Thymus (tissue), 11 donors: Measurements from ENCODE around the gene RTN4RL1. TPM values are rescaled to one million over a fixed set of nuclear protein-coding genes. Genes with fewer than 3 reads are reported as not detected.

Experiments
- DNase-seq, 9 donors: peaks; one replicate each; pipeline ENCODE4 v3.0.0-alpha.2; 2013; ENCODE audit warnings: low spot score in 9 of 9, low read depth in 6 of 9, missing footprints in 1 of 9
- H3K27ac ChIP-seq, 2 donors: one replicate each; pipeline ENCODE4 v1.5.1; 2013; ENCODE audit warnings: control low read depth in 1 of 2, low read depth in 1 of 2, low read length in 1 of 2, mild to moderate bottlenecking in 1 of 2, moderate library complexity in 1 of 2
- H3K27me3 ChIP-seq, 2 donors: one replicate each; pipeline ENCODE4 v1.5.1; 2013; ENCODE audit warnings: low read length in 1 of 2; ENCODE audit not compliant: control insufficient read depth in 2 of 2, insufficient read depth in 1 of 2
- H3K36me3 ChIP-seq, 2 donors: one replicate each; pipeline ENCODE4 v1.5.1; 2013; ENCODE audit warnings: low read length in 1 of 2, mild to moderate bottlenecking in 1 of 2, moderate library complexity in 1 of 2; ENCODE audit not compliant: control insufficient read depth in 2 of 2, insufficient read depth in 2 of 2
- H3K4me1 ChIP-seq, 2 donors: one replicate each; pipeline ENCODE4 v1.5.1; 2013; ENCODE audit warnings: low read length in 2 of 2; ENCODE audit not compliant: control insufficient read depth in 2 of 2, insufficient read depth in 2 of 2
- H3K4me3 ChIP-seq, 2 donors: one replicate each; pipeline ENCODE4 v1.5.1; 2013; ENCODE audit warnings: low read length in 2 of 2, control low read depth in 1 of 2, mild to moderate bottlenecking in 1 of 2
- H3K9me3 ChIP-seq, 2 donors: one replicate each; pipeline ENCODE4 v1.5.1; 2013; ENCODE audit warnings: low read length in 1 of 2, mild to moderate bottlenecking in 1 of 2; ENCODE audit not compliant: control insufficient read depth in 2 of 2, insufficient read depth in 1 of 2
- whole genome bisulfite sequencing: extraction: QIAGEN DNeasy Blood & Tissue Kit; methylation state at CpG from one replicate; pipeline ENCODE4 v1.1.7; 2013; 5-methylcytosine and 5-hydroxymethylcytosine counted together
- polyA plus RNA-seq: library from polyadenylated mRNA; stranded (reverse); fragments of 200-250 nt; gene quantifications from one replicate; pipeline ENCODE4 v1.2.3, GENCODE V29; 2013
- total RNA-seq: library from RNA; stranded (reverse); fragments of 120-200 nt; gene quantifications from one replicate; pipeline ENCODE4 v1.2.4, GENCODE V29; 2013
- donor health status: healthy.

RTN4RL1 gene
- total and polyA plus RNA-seq, 2 donors = 0.52 to 0.68 TPM

DNA sequence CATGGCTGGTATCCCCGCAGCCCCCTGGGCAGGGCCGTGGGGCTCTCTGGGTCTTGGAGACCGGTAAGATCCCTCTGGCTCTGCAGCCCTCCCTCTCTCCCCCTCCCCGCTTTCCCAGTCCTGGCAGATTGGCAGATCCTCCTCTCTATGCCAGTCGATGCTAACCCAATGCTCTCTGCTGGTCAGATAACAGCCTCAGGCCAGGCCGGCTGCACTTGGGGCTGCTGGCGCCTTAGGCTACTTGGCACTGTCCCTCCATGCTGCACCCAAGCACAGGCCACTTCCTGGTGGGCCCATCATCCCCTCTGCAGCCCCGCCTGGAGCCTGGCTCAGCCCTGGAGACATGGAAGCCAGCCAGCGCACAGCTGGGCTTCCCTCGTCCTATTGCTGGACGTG is 81.7 kb downstream of the RTN4RL1 start:
- Histone ChIP-seq H3K4me1 (no peaks in the 10 kb centered on the region), H3K4me3 (no peak overlapping the region)
- DNase-seq = no peak

DNA sequence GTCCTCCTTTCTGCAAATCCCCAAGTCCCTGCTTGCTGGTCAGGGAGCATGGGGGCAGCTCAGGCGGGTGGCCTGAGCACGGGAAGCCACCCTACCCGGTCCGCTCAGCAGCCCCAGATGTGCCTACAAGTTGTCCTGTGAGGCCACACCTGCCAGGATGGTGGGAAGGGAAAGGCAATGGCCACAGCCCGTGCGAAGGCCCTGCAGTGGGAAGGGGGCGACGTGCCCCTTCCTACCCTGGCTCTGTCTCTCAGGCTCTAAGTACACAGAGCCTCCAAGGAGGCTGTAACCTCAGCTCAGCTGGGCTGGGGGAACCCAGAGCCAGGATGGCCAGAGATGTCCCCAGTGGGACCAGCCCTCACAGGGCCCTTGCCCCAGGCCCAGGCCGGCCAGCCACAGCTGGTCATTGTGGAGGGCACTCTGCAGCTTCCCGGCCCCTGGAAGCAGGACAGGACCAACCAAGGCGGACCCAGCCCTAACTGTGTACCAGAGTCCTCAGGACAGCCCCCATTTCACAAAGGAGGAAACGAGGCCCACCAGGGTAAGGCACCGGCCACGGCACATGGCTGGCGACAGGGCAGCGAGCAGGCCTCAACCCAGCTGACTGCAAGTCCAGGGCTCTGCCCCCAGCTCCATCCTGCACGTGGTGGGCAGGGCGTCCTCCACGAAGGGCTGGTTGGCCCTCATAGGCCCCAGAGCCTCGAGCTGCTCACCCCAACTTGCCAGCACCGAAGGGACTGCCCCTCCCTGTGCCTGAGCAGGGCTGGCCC is 82.3 kb downstream of the RTN4RL1 start:
- H3K27ac ChIP-seq = no peak overlapping the region
- H3K27me3 ChIP-seq = no peaks in the 10 kb centered on the region
- H3K4me3 ChIP-seq = no peak overlapping the region
- H3K9me3 ChIP-seq = no peaks in the 10 kb centered on the region
- WGBS = 90% methylated on average over 21 of the region's 21 CpGs
- H3K36me3 ChIP-seq = no peaks in the 10 kb centered on the region
- DNase-seq = no peak
- no peaks in the 10 kb centered on the region for H3K4me1 ChIP-seq

More for the DNA sequence above, 81.7 kb downstream of the RTN4RL1 start:
- no peak overlapping the region for H3K27ac ChIP-seq
- no peaks in the 10 kb centered on the region for H3K36me3 ChIP-seq
- H3K9me3 ChIP-seq = no peaks in the 10 kb centered on the region
- 96% methylated on average over 11 of the region's 11 CpGs for WGBS
- H3K27me3 ChIP-seq = no peaks in the 10 kb centered on the region

DNA sequence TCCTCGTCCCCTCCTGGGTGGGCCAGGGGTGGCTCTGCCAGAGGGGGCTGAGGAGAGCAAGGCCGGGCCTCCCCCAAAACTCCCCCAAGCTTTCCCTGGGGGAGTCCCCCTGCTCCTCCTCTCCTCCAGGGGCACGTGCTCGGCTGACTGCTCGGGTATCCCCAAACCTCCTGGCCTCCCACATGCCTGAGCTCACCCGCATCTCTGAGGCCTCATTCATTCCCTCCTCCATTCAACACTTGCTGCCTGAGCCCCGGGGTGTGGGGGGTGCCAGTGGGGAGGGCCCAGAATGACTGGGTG is 83.1 kb downstream of the RTN4RL1 start:
- 93% methylated on average over 7 of the region's 7 CpGs for WGBS
- no peaks in the 10 kb centered on the region for H3K4me1 ChIP-seq
- no peaks in the 10 kb centered on the region for H3K9me3 ChIP-seq
- no peak for DNase-seq
- H3K27ac ChIP-seq = no peak overlapping the region
- no peak overlapping the region for H3K4me3 ChIP-seq
- H3K36me3 ChIP-seq = no peaks in the 10 kb centered on the region
- peaks cover 0 to 2% of the 10 kb centered on the region in 2 donors for H3K27me3 ChIP-seq

DNA sequence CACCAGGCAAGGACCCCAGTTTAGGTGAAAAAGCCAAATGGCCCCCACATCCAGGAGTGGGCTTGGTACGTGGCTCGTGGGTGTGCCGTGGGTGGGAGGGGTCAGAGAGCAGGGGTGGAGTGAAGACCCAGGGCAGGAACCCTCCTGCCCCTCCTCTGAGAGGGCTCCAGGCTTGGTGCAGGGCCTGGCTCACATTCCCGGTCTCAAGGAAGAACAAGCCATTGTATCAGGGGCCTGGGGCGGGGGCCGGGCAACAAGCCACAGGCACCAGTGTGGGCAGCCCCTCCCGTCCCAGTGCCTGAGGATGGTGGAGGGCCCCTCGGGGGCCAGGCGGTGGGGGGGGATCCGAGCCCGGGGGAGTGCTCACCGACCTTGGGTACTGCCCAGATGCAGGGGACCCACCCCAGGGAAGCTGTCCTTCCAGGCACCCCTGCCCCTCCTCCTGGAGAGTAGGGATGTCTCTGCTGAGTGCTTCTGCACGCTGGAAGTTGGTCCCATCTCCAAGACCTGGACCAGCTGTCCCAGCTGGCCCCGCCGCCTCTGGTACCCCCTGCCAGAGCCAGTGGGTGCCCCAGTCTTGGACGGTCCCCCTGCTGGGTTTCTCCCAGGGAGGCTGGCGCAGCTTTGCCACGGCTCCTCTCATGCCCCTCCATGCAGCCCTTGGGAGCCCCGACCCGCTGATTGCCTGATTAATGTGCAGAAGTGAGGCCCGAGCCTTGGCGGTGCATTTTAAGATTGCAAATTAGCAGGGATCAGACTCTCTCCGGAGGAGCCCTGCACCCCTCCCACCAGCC is 83.7 kb downstream of the RTN4RL1 start:
- Histone ChIP-seq H3K9me3 (no peaks in the 10 kb centered on the region), H3K27ac (no peak overlapping the region), H3K4me3 (no peak overlapping the region), H3K4me1 (no peaks in the 10 kb centered on the region), H3K27me3 (peaks cover 0 to 6% of the 10 kb centered on the region in 2 donors), H3K36me3 (no peaks in the 10 kb centered on the region)
- DNase-seq = no peak
- 90% methylated on average over 23 of the region's 23 CpGs for WGBS

DNA sequence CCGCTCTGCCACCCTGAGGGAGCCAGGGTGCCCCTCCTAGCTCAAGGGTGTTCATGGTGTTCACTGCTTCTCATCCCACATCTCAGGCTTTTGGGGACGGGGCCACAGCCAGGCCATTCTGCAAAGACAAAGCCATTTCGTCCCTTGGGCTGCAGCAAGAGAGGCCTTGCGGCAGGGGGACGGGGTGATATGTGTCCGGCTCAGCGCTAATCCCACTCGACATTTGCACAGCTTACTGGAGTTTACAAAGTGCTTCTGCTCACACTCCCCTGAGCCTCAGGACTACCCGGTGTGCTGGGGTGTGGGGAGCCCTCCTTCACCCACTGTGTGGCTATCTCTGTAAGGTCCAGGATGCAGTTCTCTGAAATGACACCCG is 84.3 kb downstream of the RTN4RL1 start:
- Histone ChIP-seq H3K36me3 (no peaks in the 10 kb centered on the region), H3K27me3 (peaks cover 0 to 13% of the 10 kb centered on the region in 2 donors), H3K4me1 (no peaks in the 10 kb centered on the region), H3K9me3 (no peaks in the 10 kb centered on the region), H3K27ac (no peak overlapping the region), H3K4me3 (no peak overlapping the region)
- DNase-seq = no peak
- 91% methylated on average over 10 of the region's 10 CpGs for WGBS

DNA sequence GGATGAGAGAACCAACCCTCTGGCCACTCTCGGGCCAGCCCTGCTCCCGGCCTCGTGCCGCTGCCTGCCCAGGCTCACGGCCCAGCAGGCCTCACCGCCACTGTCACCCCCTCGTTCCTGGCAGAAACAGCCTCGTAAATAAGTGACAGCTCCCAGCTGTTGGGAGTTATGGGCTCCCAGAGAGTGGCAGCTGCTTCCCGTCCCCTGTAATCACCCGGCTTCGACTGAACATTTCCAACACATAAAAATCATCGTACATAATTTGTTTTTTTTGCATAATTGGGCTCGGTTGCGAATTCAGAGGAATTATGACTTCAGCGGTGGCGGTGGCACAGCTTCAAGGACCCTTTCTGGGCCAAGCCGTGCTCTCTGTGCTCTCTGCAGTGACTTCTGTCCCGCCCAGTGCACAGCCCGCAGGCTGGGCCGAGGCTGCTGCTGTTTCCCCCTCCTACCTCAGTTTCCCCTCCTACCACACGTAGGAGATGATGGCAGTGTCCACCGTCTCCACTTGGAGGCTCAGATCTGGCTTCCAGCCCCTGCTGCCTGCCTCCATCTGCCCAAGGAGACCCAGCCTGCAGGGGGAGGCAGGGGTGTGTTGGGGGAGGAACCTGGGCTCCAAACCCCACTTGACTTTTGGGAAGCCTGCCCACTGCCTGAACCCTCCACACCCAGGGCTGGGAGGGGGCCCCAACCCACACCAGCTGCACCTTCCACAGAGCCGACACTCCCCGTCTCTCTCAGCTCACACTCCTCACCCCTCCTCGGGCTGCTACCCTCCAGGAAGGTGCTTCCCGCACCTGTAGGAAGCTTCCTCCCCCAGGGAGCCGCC is 84.9 kb downstream of the RTN4RL1 start:
- no peak for DNase-seq
- 91% methylated on average over 27 of the region's 27 CpGs for WGBS
- Histone ChIP-seq H3K4me3 (no peak overlapping the region), H3K4me1 (no peaks in the 10 kb centered on the region), H3K9me3 (no peaks in the 10 kb centered on the region), H3K27me3 (peaks cover 0 to 16% of the 10 kb centered on the region in 2 donors), H3K36me3 (no peaks in the 10 kb centered on the region), H3K27ac (no peak overlapping the region)

DNA sequence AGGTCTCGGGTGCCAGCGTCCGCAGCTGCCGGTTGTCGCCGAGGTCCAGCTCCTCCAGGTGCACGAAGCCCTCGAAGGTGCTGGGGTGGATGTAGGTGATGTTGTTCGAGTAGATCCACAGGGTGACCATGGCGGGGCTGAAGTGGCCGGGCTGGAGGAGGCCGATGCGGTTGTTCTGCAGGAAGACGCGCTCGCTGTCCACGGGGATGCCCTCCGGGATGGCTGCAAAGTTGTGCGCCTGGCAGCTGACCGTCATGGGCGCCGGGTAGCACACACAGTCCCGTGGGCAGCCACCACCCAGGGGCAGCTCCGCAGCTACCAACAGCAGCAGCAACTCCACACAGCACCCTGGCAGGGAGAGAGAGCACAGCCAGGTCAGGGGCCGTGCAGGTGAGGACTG is 87.7 kb downstream of the RTN4RL1 start:
- Histone ChIP-seq H3K9me3 (no peaks in the 10 kb centered on the region), H3K4me3 (no peak overlapping the region), H3K27ac (no peak overlapping the region), H3K4me1 (no peaks in the 10 kb centered on the region), H3K36me3 (no peaks in the 10 kb centered on the region), H3K27me3 (peaks cover 0 to 34% of the 10 kb centered on the region in 2 donors)
- no peak for DNase-seq
- WGBS = 98% methylated on average over 25 of the region's 25 CpGs

DNA sequence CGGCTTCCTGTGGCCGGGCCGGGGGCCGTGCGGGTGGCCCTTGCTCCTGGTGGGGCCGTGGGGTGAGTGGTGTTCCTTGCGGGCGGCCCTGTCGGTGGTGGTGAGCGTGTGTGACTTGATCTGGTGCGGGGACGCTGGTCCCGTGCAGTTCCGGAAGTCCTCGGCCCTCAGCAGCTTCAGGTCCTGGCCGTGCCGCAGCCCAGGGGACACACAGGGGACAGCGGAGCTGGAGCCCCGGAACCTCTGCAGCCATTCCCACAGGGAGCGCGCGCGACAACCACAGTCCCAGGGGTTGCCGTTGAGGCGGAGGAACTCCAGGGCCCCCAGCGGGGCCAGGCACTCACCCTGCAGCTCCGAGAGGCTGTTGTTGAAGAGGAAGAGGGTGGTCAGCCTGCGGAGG is 88.4 kb downstream of the RTN4RL1 start:
- 79% methylated on average over 28 of the region's 28 CpGs for WGBS

DNA sequence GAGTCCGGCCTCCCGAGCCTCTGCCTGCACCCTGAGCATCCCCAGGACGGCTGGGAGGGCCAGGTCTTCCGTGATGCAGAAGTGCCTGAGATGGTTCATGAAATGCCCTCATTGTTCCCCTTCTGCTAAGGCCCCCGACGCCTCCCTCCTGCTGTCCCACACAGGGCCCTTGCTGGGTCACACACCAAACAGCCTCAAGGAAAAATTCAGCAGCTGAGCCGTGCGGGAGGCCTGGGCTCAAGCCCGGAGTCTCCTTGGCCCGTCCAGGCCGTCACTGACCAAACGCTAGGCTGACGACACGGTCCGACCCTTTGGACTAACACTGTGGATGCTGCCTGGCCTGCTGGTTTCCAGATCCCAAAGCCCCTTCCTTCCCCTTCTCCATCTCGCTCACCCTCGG is 90.2 kb downstream of the RTN4RL1 start:
- Histone ChIP-seq H3K27me3 (peaks cover 0 to 51% of the 10 kb centered on the region in 2 donors), H3K4me3 (no peak overlapping the region), H3K9me3 (no peaks in the 10 kb centered on the region), H3K4me1 (no peaks in the 10 kb centered on the region), H3K27ac (no peak overlapping the region), H3K36me3 (no peaks in the 10 kb centered on the region)
- no peak for DNase-seq
- 96% methylated on average over 17 of the region's 17 CpGs for WGBS

More for the DNA sequence above, 88.4 kb downstream of the RTN4RL1 start:
- Histone ChIP-seq H3K4me3 (no peak overlapping the region), H3K4me1 (no peaks in the 10 kb centered on the region), H3K36me3 (no peaks in the 10 kb centered on the region), H3K9me3 (no peaks in the 10 kb centered on the region), H3K27ac (no peak overlapping the region), H3K27me3 (peaks cover 0 to 41% of the 10 kb centered on the region in 2 donors)
- no peak for DNase-seq
